Thyroid gland (tissue), 4 donors: ENCODE data around the gene CCKAR. TPM values are rescaled to one million over a fixed set of nuclear protein-coding genes. Genes with fewer than 3 reads are reported as not detected.
"Not testable (repeated sequence)": the region's sequence is repeated elsewhere in the genome, so short reads cannot be mapped to it uniquely, and the experiment has no call there.

ENCODE experiments used
- DNase-seq, 2 donors: peaks; one replicate each; pipeline ENCODE4 v3.0.0-alpha.2; 2019
- H3K27ac ChIP-seq, 3 donors: fragments of 200-600 bp; sonication (generic); 1 replicate in 2 of 3; 2 replicates in 1 of 3; pipeline ENCODE4 v1.5.1; 2016 to 2019; ENCODE audit warnings: mild to moderate bottlenecking in 1 of 3, moderate library complexity in 1 of 3
- H3K27me3 ChIP-seq: fragments of 200-600 bp; sonication (generic); one replicate; pipeline ENCODE4 v1.5.1; 2019
- H3K36me3 ChIP-seq, 2 donors: fragments of 200-600 bp; sonication (generic); one replicate each; pipeline ENCODE4 v1.5.1; 2016 to 2019
- H3K4me1 ChIP-seq, 2 donors: fragments of 200-600 bp; sonication (generic); one replicate each; pipeline ENCODE4 v1.5.1; 2017 to 2019
- H3K4me3 ChIP-seq, 3 donors: fragments of 200-600 bp; sonication (generic); replicated peaks in 1 of 3; 1 replicate in 2 of 3; 2 replicates in 1 of 3; pipeline ENCODE4 v1.5.1; 2016; ENCODE audit warnings: mild to moderate bottlenecking in 1 of 3
- H3K9me3 ChIP-seq: fragments of 200-600 bp; sonication (generic); one replicate; pipeline ENCODE4 v1.5.1; 2017
- POLR2A ChIP-seq, 2 donors: fragments of 450-650 bp; IDR thresholded peaks; one replicate each; pipeline ENCODE4 v1.6.1; 2017; ENCODE audit warnings: antibody characterized with exemption in 2 of 2, mild to moderate bottlenecking in 2 of 2, moderate library complexity in 1 of 2
- WGBS, 2 donors: methylation state at CpG; one replicate each; pipeline ENCODE4 v1.1.5; 2017; 5-methylcytosine and 5-hydroxymethylcytosine counted together
- intact Hi-C: fragments of 100-400 bp; cut with DNase I; formaldehyde crosslinking; loops from one replicate; pipeline ENCODE4 v1.15.1; 2023
- total RNA-seq, 4 donors: library from RNA; depleted of rRNA; stranded (reverse); fragments of >200 nt; gene quantifications; one replicate each; pipeline ENCODE4 v1.2.3, GENCODE V29; 2016
- TF ChIP-seq, protein P1 (sequence below), 6 experiments: fragments of 200-600 bp in 3 of 6; fragments of 450-650 bp in 3 of 6; sonication (generic) in 3 of 6; IDR thresholded peaks; one replicate each; pipeline ENCODE4 v1.5.1; 2016 to 2019; ENCODE audit warnings: antibody characterized with exemption in 6 of 6, mild to moderate bottlenecking in 2 of 6, inconsistent platforms in 1 of 6, moderate library complexity in 1 of 6

The CCKAR gene
- total RNA-seq, 4 donors from 2014 or later = not detected

DNA sequence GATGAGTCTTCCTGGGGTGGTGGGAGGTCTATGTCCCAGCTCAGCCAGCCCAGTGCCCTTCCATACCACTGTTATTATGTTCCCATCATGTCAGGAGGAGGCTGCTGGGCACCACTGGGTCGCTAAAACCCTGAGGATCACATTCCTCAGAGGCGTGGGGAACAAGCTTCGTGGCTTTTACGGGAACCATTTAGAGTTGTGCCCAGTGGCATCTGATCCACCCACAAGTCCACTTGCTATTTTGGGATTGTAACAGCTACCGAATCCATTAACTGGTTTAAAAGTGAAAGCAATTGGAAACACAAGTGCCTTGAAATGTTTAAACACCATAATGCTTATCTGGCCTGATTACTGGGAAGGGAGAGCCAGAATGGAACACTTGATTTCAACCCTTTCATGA, 13.1 kb upstream of the CCKAR start:
- Histone ChIP-seq H3K36me3 (no peaks in the 10 kb centered on the region), H3K9me3 (no peaks in the 10 kb centered on the region), H3K4me3 (no peak overlapping the region), H3K27me3 (no peaks in the 10 kb centered on the region), H3K27ac (no peak overlapping the region), H3K4me1 (no peaks in the 10 kb centered on the region)
- no peak for DNase-seq
- TF ChIP-seq, protein P1, sequence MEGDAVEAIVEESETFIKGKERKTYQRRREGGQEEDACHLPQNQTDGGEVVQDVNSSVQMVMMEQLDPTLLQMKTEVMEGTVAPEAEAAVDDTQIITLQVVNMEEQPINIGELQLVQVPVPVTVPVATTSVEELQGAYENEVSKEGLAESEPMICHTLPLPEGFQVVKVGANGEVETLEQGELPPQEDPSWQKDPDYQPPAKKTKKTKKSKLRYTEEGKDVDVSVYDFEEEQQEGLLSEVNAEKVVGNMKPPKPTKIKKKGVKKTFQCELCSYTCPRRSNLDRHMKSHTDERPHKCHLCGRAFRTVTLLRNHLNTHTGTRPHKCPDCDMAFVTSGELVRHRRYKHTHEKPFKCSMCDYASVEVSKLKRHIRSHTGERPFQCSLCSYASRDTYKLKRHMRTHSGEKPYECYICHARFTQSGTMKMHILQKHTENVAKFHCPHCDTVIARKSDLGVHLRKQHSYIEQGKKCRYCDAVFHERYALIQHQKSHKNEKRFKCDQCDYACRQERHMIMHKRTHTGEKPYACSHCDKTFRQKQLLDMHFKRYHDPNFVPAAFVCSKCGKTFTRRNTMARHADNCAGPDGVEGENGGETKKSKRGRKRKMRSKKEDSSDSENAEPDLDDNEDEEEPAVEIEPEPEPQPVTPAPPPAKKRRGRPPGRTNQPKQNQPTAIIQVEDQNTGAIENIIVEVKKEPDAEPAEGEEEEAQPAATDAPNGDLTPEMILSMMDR (IDR thresholded peaks at IDR 0.05) = no peak
- TF ChIP-seq POLR2A (IDR thresholded peaks at IDR 0.05) = no peak
- intact Hi-C loops = no loop called here
- 68 to 75% methylated on average over 5 of the region's 5 CpGs for WGBS, 2 donors

DNA sequence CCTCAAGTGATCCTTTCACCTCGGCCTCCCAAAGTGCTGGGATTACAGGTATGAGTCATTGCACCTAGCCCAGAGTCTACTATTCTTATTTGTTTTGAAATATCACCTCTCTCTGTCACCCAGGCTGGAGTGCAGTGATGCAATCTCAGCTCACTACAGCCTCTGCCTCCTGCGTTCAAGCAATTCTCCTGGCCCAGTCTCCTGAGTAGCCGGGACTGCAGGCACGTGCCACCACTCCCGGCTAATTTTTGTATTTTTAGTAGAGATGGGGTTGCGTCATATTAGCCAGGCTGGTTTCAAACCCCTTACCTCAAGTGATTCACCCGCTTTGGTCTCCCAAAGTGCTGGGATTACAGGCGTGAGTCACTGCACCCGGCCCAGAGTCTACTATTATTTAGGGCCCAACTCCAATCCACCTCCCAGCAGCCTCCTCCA, 10.3 kb upstream of the CCKAR start:
- DNase-seq, H3K36me3 ChIP-seq, H3K27me3 ChIP-seq, H3K4me3 ChIP-seq, H3K27ac ChIP-seq, H3K9me3 ChIP-seq, intact Hi-C loops, H3K4me1 ChIP-seq: not testable (repeated sequence)
- WGBS, 2 donors = 90 to 91% methylated on average over 9 of the region's 9 CpGs

DNA sequence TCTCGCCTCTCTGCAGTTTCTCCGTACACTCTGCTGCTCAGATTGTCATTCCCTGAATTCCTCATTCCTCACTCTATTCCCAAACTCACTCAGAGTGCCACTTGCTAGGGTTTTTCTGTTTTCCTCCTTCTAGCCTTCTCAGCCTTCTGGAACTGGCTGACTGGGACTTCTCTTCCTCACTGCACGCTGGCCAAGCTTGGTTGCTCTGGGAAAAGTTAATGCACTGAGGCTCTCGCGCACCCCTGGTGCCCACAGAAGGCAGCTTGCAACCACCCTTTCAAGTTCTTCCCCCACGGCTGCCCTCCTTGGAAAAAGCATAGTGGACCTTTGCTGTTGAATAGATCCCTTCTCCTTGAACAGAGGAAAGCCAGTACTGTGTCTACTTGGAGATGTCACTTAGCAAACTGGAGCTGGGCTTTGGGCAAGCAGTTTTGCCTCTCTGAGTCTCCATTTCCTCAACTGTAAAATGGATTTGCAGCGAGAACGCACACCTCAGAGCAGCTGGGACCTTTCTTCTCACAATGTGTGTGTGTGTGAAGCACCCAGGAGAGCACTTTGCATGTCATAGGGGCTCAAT, 6.0 kb upstream of the CCKAR start:
- 69 to 75% methylated on average over 8 of the region's 8 CpGs for WGBS, 2 donors
- intact Hi-C loops = no loop called here
- DNase-seq = no peak
- Histone ChIP-seq H3K27me3 (no peaks in the 10 kb centered on the region), H3K36me3 (no peaks in the 10 kb centered on the region), H3K4me3 (no peak overlapping the region), H3K27ac (no peak overlapping the region), H3K4me1 (no peaks in the 10 kb centered on the region), H3K9me3 (no peaks in the 10 kb centered on the region)
- no peak for TF ChIP-seq POLR2A (IDR thresholded peaks at IDR 0.05)

DNA sequence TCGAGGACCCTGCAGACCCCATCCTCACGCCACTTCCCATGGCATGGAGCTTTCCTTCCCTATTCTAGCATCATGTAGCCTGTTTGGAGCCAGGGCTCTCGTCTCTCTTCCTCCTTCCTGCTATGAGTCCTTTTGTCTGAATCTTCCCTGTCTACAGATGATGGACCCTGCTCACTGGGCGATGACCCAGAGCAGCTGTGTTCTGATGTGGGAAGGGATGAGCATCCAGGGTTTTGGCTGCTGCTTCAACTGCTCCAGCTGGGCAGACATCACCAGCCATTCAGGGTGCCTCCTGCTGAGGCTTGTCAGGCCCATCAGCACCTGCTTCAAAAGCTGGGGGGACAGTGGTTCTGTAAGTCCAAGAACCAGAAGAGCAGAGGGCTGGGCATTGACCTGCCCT, 3.2 kb upstream of the CCKAR start:
- no peaks in the 10 kb centered on the region for H3K9me3 ChIP-seq
- DNase-seq = no peak
- no peak overlapping the region for H3K27ac ChIP-seq
- TF ChIP-seq, protein P1 (IDR thresholded peaks at IDR 0.05) = no peak
- TF ChIP-seq POLR2A (IDR thresholded peaks at IDR 0.05) = no peak
- 92 to 93% methylated on average over 4 of the region's 4 CpGs for WGBS, 2 donors
- no peak overlapping the region for H3K4me3 ChIP-seq
- H3K4me1 ChIP-seq = no peaks in the 10 kb centered on the region
- H3K36me3 ChIP-seq = no peaks in the 10 kb centered on the region
- intact Hi-C loops = no loop called here
- H3K27me3 ChIP-seq = no peaks in the 10 kb centered on the region

DNA sequence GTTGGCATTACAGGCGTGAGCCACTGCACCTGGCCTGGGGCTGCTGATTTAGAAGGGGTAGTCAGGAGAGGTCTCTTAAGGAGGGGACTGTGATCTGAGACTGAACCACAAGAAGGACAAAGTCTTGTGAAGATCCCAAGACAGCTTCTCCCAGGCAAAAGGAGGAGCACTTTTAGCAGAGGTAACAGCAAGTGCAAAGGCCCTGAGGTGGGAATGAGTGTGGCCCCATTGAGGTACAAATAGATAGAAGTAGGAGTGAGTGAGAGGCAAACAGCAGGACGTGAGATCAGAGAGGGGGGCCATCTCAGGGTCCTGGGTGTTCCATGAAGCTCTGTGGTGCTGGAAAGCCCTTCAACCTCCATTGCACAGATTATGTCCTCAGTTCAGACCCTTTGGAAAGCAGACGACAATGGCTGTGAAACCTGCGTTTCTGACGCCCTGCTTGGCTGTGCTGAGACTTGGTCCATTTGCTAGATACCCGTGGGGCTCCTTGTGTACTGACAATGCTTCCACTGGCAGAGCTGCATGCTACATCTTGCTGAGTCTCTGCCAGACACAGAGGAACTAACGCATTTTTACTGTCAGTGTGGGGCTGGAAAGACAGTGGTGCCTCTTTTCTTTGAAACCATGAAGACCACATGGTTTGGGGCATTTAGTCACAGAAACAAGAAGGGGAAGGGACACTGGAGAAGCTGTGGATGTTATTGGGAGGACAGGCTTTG, 1.3 kb upstream of the CCKAR start:
- TF ChIP-seq, protein P1 (IDR thresholded peaks at IDR 0.05) = no peak
- no peak for TF ChIP-seq POLR2A (IDR thresholded peaks at IDR 0.05)
- Histone ChIP-seq H3K4me3 (no peak overlapping the region), H3K9me3 (no peaks in the 10 kb centered on the region), H3K36me3 (no peaks in the 10 kb centered on the region), H3K27ac (no peak overlapping the region), H3K27me3 (no peaks in the 10 kb centered on the region), H3K4me1 (no peaks in the 10 kb centered on the region)
- WGBS, 2 donors = 86 to 87% methylated on average over 7 of the region's 7 CpGs
- DNase-seq = no peak
- intact Hi-C loops = no loop called here

DNA sequence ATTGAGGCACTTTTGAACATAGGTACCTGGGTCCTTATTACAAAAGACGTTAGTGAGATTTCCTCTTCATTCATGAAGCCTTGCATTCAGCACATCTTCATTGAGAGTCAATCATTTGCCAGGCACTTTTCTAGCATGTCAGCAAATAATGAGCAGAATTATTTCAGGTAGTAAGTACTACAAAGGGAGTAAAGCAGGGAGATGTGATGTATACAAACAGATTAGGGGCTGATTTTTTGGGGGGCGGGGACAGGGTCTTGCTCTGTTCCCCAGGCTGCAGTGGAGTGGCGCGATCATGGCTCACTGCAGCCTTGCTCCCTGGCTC, 638 bp upstream of the CCKAR start:
- Histone ChIP-seq H3K36me3 (no peaks in the 10 kb centered on the region), H3K27ac (no peak overlapping the region), H3K9me3 (no peaks in the 10 kb centered on the region), H3K4me3 (no peak overlapping the region), H3K27me3 (no peaks in the 10 kb centered on the region), H3K4me1 (no peaks in the 10 kb centered on the region)
- no peak for DNase-seq
- no peak for TF ChIP-seq POLR2A (IDR thresholded peaks at IDR 0.05)
- TF ChIP-seq, protein P1 (IDR thresholded peaks at IDR 0.05) = no peak
- 80 to 82% methylated on average over 4 of the region's 4 CpGs for WGBS, 2 donors
- intact Hi-C loops = no loop called here
